Choroid plexus epithelial cell (primary cell): ENCODE measurements around the gene CUEDC1.

Experiments used
- DNase-seq: peaks from one replicate; pipeline ENCODE4 v3.0.0-alpha.2; 2010; ENCODE audit warnings: low read depth
- H3K4me3 ChIP-seq: 2 replicates; pipeline ENCODE4 v1.5.1; 2011; ENCODE audit warnings: low read depth, mild to moderate bottlenecking, control low read depth, low read length, moderate library complexity
- TF ChIP-seq, protein P1 (sequence below): conservative IDR thresholded peaks from 2 replicates; pipeline ENCODE4 v1.5.1; 2011; ENCODE audit warnings: low read depth, mild to moderate bottlenecking, control low read depth, inconsistent platforms, low read length, moderate library complexity

CUEDC1 gene

DNA sequence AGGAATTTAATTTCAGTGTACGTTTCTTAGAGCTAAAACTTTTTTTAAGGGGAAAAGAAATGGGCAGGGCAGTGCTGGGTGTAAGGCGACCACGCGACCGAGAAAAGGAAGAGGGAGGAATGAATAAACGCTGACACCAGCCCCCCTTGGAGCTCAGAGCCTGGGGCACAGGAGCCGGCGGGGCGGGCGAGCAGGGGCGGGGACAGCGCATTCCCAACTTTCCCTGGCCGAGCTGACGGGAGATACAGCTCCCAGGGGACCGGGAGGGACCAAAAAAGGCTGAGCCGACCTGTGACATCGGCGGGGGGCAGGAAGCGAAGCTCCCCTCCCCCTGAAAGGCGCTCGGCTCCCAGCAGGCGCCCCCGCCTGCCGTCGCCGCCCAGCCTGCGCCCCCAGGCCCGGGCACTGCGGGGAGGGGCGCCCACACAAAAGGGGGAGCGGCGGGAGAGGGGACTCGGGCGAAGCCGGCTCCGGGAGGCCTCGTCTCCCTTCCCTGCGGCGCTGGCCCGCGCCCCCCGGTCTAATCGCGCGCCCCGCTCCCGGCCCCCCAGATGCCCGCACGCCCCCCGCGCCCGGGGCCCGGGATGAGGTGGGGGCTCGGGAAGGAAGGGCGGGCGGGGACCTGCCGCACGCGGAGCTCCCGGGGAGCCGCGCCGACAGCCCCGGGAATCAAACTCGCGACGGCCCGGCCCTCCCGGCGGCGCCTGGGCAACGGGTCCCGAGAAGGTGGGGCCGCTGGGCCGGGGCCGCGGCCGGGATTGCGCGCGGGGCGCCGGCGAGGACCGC, 622 bp downstream of the CUEDC1 start:
- no peak for DNase-seq
- H3K4me3 ChIP-seq: peak overlapping the region; percentile 67
- TF ChIP-seq, protein P1, sequence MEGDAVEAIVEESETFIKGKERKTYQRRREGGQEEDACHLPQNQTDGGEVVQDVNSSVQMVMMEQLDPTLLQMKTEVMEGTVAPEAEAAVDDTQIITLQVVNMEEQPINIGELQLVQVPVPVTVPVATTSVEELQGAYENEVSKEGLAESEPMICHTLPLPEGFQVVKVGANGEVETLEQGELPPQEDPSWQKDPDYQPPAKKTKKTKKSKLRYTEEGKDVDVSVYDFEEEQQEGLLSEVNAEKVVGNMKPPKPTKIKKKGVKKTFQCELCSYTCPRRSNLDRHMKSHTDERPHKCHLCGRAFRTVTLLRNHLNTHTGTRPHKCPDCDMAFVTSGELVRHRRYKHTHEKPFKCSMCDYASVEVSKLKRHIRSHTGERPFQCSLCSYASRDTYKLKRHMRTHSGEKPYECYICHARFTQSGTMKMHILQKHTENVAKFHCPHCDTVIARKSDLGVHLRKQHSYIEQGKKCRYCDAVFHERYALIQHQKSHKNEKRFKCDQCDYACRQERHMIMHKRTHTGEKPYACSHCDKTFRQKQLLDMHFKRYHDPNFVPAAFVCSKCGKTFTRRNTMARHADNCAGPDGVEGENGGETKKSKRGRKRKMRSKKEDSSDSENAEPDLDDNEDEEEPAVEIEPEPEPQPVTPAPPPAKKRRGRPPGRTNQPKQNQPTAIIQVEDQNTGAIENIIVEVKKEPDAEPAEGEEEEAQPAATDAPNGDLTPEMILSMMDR: no peak

DNA sequence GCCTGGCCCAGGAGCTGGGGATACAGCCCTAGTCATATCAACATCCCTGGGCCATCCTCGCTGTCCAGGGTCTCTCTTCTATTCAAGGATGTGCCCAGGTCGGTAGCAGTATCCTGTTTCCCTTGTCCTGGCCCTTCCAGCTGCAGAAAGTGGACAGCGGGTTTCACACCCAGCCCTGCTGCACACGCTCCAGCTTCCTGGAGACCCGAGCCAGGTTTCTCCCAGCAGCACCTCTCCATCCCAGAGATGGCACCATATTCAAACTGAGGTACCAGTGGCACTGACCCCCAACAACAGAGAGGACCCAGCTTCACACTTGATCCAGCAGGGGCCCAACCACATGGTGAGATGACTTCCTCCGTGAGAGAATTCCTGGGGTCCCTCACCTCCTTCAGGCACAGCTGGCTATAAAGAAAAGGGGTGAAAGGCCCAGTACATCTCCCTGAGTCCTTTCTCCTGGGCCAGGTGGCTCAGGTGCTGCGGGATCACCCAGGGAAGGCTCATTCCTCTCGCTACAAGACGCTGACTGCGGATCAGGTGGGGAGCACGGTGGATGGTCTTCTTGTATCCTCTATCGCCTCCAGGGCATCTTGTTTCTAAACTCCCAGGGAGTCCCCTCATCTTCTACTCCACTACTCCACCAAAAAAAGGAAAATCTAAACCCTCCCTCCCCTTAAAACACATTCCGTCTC, 1.4 kb downstream of the CUEDC1 start:
- TF ChIP-seq, protein P1: no peak
- H3K4me3 ChIP-seq: peak overlapping the region; percentile 67
- DNase-seq: no peak

DNA sequence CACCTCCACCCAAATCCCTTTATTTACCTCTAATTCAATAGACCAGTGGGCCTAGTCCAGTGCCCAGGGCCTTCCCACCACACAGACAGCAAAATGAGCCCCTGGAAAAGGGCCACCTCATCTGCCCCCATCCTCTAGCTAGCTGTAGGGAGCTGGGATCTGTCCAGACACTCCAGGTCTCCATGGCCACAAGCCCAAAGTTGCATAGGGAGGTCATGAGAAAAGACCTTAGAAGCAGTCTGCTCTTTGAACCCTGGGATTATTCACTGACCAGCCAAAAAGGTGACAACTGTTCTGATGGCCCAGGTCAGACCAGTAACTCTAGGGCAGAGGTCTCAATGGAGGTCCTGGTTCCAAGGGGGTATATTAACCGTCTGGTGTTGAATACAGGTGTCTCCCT, 2.0 kb downstream of the CUEDC1 start:
- no peak overlapping the region for H3K4me3 ChIP-seq
- TF ChIP-seq, protein P1: no peak
- DNase-seq: no peak

DNA sequence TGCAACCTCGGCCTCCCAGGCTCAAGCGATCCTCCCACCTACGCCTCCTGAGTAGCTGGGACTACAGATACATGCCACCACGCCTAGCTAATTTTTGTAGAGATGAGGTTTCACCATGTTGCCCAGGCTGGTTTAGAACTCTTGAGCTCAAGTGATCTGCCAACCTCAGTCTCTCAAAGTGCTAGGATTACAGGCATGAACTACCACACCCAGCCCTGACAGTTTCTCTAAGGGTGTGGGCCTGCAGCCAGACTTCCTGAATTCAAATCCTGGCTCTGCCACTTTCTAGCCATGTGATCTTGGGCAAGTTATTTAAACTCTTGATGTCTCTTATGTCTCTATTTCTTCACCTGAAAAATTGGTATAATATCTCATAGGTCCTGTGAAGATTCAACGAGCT, 5.6 kb downstream of the CUEDC1 start:
- TF ChIP-seq, protein P1: no peak
- H3K4me3 ChIP-seq: no peak overlapping the region
- no peak for DNase-seq

DNA sequence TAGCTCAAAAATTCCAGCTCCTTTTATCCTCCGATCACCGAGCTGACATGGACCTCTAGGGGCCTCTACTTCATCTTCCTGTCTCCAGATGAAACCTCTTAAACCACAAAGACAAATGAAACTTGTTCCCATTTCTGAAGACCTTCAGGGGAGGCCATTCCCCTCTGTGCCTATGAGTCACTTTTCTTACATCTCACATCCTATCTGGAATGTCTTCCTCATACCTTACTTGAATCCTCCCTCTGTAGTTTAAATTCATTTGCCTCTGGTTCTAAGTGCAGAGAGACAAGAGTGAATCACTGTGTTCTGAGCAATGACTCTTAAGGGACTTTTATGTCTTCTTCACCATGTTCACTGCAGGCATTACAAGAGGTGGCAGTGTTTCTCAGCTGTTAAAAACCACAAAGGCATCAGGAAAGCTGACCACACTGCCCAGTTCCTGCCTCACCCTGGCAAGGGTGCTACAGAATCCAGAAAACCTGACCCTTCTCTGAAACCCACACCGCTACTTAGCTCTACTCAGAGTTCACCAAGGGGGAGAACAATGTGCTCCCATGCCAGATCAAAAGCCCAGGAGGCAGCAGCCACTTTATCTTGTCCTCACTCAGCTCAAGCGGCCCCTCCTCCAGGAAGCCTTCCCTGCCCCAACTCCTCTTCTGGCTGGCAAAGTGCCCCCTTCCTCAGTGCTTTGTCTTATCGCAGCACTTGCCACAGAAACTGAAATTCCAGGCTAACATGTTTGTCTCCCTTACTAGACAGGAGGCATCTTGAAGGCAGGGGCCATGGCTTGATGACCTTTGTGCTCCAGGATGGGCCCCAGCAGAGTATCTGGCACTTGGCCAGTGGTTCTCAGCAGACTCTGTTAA, 6.4 kb downstream of the CUEDC1 start:
- peak; percentile 92 for DNase-seq
- no peak overlapping the region for H3K4me3 ChIP-seq
- TF ChIP-seq, protein P1: no peak

DNA sequence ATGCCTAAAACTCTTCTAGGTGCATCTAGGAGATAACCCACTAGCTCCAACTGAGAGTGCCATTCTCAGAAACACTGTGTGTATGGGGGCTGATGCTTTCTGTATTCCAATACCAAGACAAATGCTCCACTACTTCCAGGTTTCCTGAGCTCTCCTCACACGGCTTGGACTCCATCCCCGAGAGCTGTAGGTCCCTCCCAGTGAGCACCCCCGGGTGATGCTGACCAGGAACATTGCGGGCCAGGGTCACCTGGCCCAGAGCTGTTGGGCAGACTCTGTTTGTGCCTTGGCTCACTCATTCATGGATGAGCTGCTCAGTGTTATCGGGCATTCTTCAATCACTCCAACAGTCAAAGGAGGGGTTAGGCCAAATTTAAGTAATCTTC, 7.0 kb downstream of the CUEDC1 start:
- H3K4me3 ChIP-seq: no peak overlapping the region
- DNase-seq: no peak
- TF ChIP-seq, protein P1: no peak
